Ectodermal cell (in vitro differentiated cells): ENCODE data around the gene LONRF2.
A peak's percentile ranks its signal among the peaks of the same experiment; 100 is the strongest.
"Not testable (repeated sequence)": the region's sequence is repeated elsewhere in the genome, so short reads cannot be mapped to it uniquely, and the experiment has no call there.

Experiments
- H3K27ac ChIP-seq: 2 replicates; pipeline ENCODE4 v1.7.0; 2013; ENCODE audit warnings: mild to moderate bottlenecking, low read depth, low read length; ENCODE audit not compliant: insufficient read depth, poor library complexity, severe bottlenecking
- H3K27me3 ChIP-seq: 2 replicates; pipeline ENCODE4 v1.7.0; 2013; ENCODE audit warnings: mild to moderate bottlenecking, low read length; ENCODE audit not compliant: insufficient read depth, control insufficient read depth, poor library complexity, severe bottlenecking
- H3K36me3 ChIP-seq: one replicate; pipeline ENCODE4 v1.7.0; 2013; ENCODE audit warnings: low read length; ENCODE audit not compliant: control insufficient read depth, insufficient read depth
- H3K4me1 ChIP-seq: one replicate; pipeline ENCODE4 v1.7.0; 2013; ENCODE audit warnings: low read length; ENCODE audit not compliant: control insufficient read depth, insufficient read depth
- H3K4me3 ChIP-seq: 2 replicates; pipeline ENCODE4 v1.7.0; 2013; ENCODE audit warnings: low read depth, low read length, control low read depth; ENCODE audit not compliant: insufficient read depth
- H3K9me3 ChIP-seq: 2 replicates; pipeline ENCODE4 v1.7.0; 2013; ENCODE audit warnings: mild to moderate bottlenecking, low read length, moderate library complexity; ENCODE audit not compliant: control insufficient read depth
- WGBS, 2 experiments: methylation state at CpG; one replicate each; pipeline ENCODE4 v1.1.7; 2013; ENCODE audit warnings: missing lambda C conversion rate in 2 of 2; 5-methylcytosine and 5-hydroxymethylcytosine counted together

Gene LONRF2

GRCh38 chr2:100342466-100342865, 20.2 kb upstream of the LONRF2 start:
- 88 to 93% methylated on average over 2 of the region's 2 CpGs for WGBS, 2 experiments

GRCh38 chr2:100339823-100340222, 17.5 kb upstream of the LONRF2 start:
- 87 to 90% methylated on average over 5 of the region's 5 CpGs for WGBS, 2 experiments
- Histone ChIP-seq H3K9me3 (no peaks in the 10 kb centered on the region), H3K36me3 (no peaks in the 10 kb centered on the region), H3K4me3 (no peak overlapping the region), H3K27ac (no peak overlapping the region), H3K27me3 (no peaks in the 10 kb centered on the region), H3K4me1 (no peaks in the 10 kb centered on the region)

More at GRCh38 chr2:100342466-100342865, 20.2 kb upstream of the LONRF2 start:
- not testable (repeated sequence) for H3K4me1 ChIP-seq, H3K36me3 ChIP-seq, H3K27me3 ChIP-seq, H3K4me3 ChIP-seq, H3K9me3 ChIP-seq, H3K27ac ChIP-seq

DNA sequence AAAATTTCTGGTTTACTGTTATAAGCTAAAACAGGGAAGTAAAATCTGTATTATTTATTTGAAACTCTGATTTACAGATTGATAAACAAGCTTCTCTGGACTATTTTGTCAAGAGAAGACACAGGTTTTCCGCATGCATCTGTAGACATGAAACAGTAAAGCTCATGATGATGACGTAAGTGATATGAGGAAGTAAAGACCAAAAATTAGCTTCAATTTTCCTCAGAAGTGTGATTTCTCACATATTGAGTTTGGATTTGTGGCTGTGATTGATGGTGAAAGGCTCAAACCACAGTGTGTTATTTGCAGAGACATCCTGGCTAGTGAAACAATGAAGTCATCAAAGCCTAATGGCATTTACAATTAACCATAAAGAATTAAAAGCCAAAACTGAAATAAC, 12.6 kb upstream of the LONRF2 start:
- no peak overlapping the region for H3K27ac ChIP-seq
- no peaks in the 10 kb centered on the region for H3K9me3 ChIP-seq
- no peaks in the 10 kb centered on the region for H3K4me1 ChIP-seq
- H3K27me3 ChIP-seq: no peaks in the 10 kb centered on the region
- no peak overlapping the region for H3K4me3 ChIP-seq
- 97 to 100% methylated on average over 2 of the region's 2 CpGs for WGBS, 2 experiments
- H3K36me3 ChIP-seq: no peaks in the 10 kb centered on the region

DNA sequence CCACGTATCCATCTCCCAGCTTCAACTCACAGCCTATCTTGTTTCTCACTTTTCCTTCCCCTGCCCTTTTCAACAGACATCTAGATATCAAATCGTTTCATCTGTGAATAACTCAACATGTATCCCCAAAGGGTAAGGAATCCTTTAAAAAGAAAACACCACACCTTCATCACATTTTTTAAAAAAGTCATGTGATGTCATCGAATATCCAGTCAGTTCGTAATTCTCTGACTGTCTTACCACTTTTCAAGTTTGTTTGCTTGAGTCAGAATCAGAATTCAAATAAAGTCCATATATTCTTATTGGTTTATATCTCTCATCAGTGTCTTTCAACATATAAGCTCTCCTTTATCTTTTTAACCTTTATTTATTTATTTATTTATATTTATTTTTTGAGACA, 5.4 kb upstream of the LONRF2 start:
- WGBS, 2 experiments: 92 to 94% methylated on average over 4 of the region's 4 CpGs
- Histone ChIP-seq H3K4me3 (no peak overlapping the region), H3K4me1 (no peaks in the 10 kb centered on the region), H3K9me3 (no peaks in the 10 kb centered on the region), H3K27ac (no peak overlapping the region), H3K36me3 (no peaks in the 10 kb centered on the region), H3K27me3 (peaks cover 29% of the 10 kb centered on the region)

DNA sequence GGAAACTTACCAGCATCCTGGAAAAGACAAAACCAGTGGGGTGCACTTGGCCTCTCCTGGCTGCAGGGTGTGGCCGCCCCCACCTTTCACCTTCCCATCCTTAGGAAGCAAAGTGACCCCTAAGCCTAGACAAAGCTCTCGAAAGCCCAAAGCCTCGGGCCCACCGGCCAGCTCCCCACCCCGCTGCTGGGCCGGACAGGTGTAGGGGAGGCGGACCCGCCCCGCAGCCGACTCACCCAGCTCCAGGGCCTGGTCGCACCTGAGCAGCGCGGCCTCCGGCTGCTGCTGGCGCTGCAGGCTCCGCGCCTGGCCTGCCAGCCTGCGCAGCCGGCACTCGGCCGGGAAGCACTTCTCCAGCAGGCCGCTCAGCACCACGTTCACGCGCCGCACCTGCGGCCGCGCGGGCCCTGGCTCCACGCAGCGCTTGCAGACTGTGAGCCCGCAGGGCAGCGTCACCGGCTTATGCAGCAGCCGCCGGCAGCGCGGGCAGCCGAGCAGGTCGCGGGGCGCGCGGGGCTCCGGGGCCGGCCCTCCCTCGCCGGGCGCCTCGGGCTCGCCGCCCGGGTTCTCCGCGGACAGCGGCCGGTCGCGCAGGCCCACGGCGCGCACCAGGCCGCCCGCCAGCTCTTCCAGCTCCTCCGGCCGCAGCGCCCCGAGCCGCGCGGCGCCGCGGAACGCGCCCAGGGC, 979 bp downstream of the LONRF2 start:
- Histone ChIP-seq H3K4me1 (no peaks in the 10 kb centered on the region), H3K4me3 (peak overlapping the region; percentile 40), H3K27me3 (peaks cover 64% of the 10 kb centered on the region), H3K27ac (no peak overlapping the region), H3K9me3 (peaks cover 7% of the 10 kb centered on the region), H3K36me3 (no peaks in the 10 kb centered on the region)
- WGBS, 2 experiments: 1% methylated on average over 77 of the region's 77 CpGs

GRCh38 chr2:100320547-100321178, 1.6 kb downstream of the LONRF2 start:
- H3K4me3 ChIP-seq: no peak overlapping the region
- no peaks in the 10 kb centered on the region for H3K4me1 ChIP-seq
- no peaks in the 10 kb centered on the region for H3K36me3 ChIP-seq
- no peak overlapping the region for H3K27ac ChIP-seq
- 62 to 65% methylated on average over 19 of the region's 19 CpGs for WGBS, 2 experiments
- H3K9me3 ChIP-seq: peaks cover 7% of the 10 kb centered on the region
- H3K27me3 ChIP-seq: peaks cover 64% of the 10 kb centered on the region

DNA sequence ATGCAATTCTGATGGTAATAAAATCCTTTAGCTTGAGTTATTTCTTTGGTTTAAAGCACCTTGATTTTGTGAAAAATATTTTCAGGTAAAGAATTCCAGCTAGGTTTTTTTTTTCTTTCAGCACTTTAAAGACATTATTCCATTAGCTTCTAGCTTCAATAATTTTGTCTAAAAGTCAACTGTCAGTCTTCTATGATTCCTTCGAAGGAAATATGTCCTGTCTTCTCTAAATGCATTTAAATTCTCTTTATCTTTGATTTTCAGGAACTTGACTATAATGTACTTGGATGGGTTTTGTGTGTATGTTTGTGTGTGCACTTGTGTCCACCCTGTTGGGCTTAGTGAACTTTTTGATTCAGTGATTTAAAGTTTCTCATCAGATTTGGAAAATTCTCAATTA, 4.7 kb downstream of the LONRF2 start:
- no peak overlapping the region for H3K27ac ChIP-seq
- no peaks in the 10 kb centered on the region for H3K4me1 ChIP-seq
- H3K27me3 ChIP-seq: peaks cover 34% of the 10 kb centered on the region
- H3K4me3 ChIP-seq: no peak overlapping the region
- H3K36me3 ChIP-seq: no peaks in the 10 kb centered on the region
- 100% methylated on average over 1 of the region's 1 CpG; no CpG with 5 or more reads in 1 of the 2 experiments for WGBS, 2 experiments
- peaks cover 7% of the 10 kb centered on the region for H3K9me3 ChIP-seq

- WGBS, 2 experiments: 92 to 93% methylated on average over 3 to 4 of the region's 4 CpGs
- no peaks in the 10 kb centered on the region for H3K36me3 ChIP-seq
- no peaks in the 10 kb centered on the region for H3K9me3 ChIP-seq
- no peaks in the 10 kb centered on the region for H3K27me3 ChIP-seq
- no peak overlapping the region for H3K4me3 ChIP-seq
- no peaks in the 10 kb centered on the region for H3K4me1 ChIP-seq
- H3K27ac ChIP-seq: no peak overlapping the region
These were observed 12.2 kb downstream of the LONRF2 start for GRCh38 chr2:100309973-100310719.

DNA sequence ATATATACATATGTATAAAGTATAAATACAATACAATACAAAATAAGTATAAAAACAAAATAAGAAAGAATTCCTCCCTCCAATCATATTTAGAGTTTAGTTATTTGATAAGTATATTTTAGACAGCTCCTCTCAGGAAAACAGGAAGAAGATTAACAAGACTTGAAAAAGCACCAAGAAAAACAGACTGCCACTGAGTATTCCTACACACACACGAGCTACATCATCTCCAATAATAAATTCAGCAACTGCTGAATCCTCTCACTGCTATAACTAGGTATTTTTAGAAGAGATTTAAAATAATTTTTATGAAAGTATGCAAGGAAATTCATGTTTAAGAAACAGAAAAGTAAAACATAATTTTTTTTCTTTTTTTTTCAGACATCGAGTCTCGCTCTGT, 13.0 kb downstream of the LONRF2 start:
- H3K4me1 ChIP-seq: no peaks in the 10 kb centered on the region
- H3K27ac ChIP-seq: no peak overlapping the region
- H3K9me3 ChIP-seq: no peaks in the 10 kb centered on the region
- H3K4me3 ChIP-seq: no peak overlapping the region
- no peaks in the 10 kb centered on the region for H3K27me3 ChIP-seq
- H3K36me3 ChIP-seq: no peaks in the 10 kb centered on the region
- WGBS, 2 experiments: 83 to 91% methylated on average over 3 of the region's 3 CpGs

- 93 to 100% methylated on average over 1 of the region's 1 CpG for WGBS, 2 experiments
These were observed 18.6 kb downstream of the LONRF2 start for GRCh38 chr2:100303744-100304143.

More at GRCh38 chr2:100303744-100304143, 18.6 kb downstream of the LONRF2 start:
- Histone ChIP-seq H3K27me3 (no peaks in the 10 kb centered on the region), H3K4me1 (no peaks in the 10 kb centered on the region), H3K9me3 (no peaks in the 10 kb centered on the region), H3K27ac (no peak overlapping the region), H3K4me3 (no peak overlapping the region), H3K36me3 (no peaks in the 10 kb centered on the region)
